Left colon (tissue), 2 donors: Measurements from ENCODE around the gene C11orf97. TPM values are rescaled to one million over a fixed set of nuclear protein-coding genes. Genes with fewer than 3 reads are reported as not detected.
"Not testable (repeated sequence)": the region's sequence is repeated elsewhere in the genome, so short reads cannot be mapped to it uniquely, and the experiment has no call there.

Source experiments
- ATAC-seq: fragments of 200-7000 bp; cut with Tn5 transposase; one replicate; pipeline ENCODE4 v1.9.1; 2020; ENCODE audit warnings: mild to moderate bottlenecking, moderate library complexity
- DNase-seq, 2 donors: peaks; one replicate each; pipeline ENCODE4 v3.0.0-alpha.2; 2020
- intact Hi-C, 2 donors: fragments of 100-400 bp; cut with DNase I in 1 of 2; cut with micrococcal nuclease in 1 of 2; formaldehyde crosslinking; loops; one replicate each; pipeline versions ENCODE4 v1.11.2 to v1.14.0; 2022; cut with DNase I, micrococcal nuclease
- long read RNA-seq: library from polyadenylated mRNA; unstranded; transcript quantifications from one replicate; pipeline ENCODE4 v2.0.0, GENCODE V29; 2021
- total RNA-seq, 2 donors: library from RNA; stranded (reverse); fragmentation: NEBNext Ultra II Directional; extraction: Animal tissue kit (Norgen Biotek cat#: 25700); gene quantifications; one replicate each; pipeline ENCODE4 v1.2.1, GENCODE V29; 2021
- donor health status: DM: no; HTN: no; CAD: no.
- donor health status: DM: yes; HTN: yes; CAD: no.

Gene C11orf97
- not detected for total RNA-seq
- long read RNA-seq = 0 reads

- ATAC-seq = peak; percentile 75
Observed at GRCh38 chr11:94511932-94512781, at the start of gene C11orf97. Gene C11orf97, plus strand, starts transcription at chr11:94512461. Its CDS starts 68 bp downstream, at chr11:94512529.

GRCh38 chr11:94469416-94469815, 42.8 kb upstream of the C11orf97 start:
- DNase-seq (no peak), ATAC-seq (no peak)
- intact Hi-C loops = no loop called here

More at GRCh38 chr11:94511932-94512781, at the start of gene C11orf97:
- peak; percentile 47 to 73 for DNase-seq
- intact Hi-C loops = no loop called here

GRCh38 chr11:94472916-94473799, 39.1 kb upstream of the C11orf97 start:
- DNase-seq (no peak), ATAC-seq (no peak)
- intact Hi-C loops = no loop called here

- intact Hi-C loops = no loop called here
- DNase-seq (no peak), ATAC-seq (no peak)
Observed at GRCh38 chr11:94477624-94478023, 34.6 kb upstream of the C11orf97 start.

GRCh38 chr11:94481342-94481741, 30.9 kb upstream of the C11orf97 start:
- ATAC-seq (no peak), DNase-seq (no peak)
- intact Hi-C loops = no loop called here

- ATAC-seq = no peak
- no peak for DNase-seq
- intact Hi-C loops = no loop called here
Observed at GRCh38 chr11:94486068-94486467, 26.2 kb upstream of the C11orf97 start.

GRCh38 chr11:94493281-94494125, 18.8 kb upstream of the C11orf97 start, which contains the start of the genes ANKRD49 and MRE11:
Gene ANKRD49, plus strand, starts transcription at chr11:94493984. Its CDS starts 2,710 bp downstream, at chr11:94496694.
Gene MRE11, minus strand, starts transcription at chr11:94493844. Its CDS starts 1,043 bp downstream, at chr11:94492801.
- peak; percentile 100 for ATAC-seq
- DNase-seq = peak; percentile 97
- intact Hi-C loops = no loop called here

- intact Hi-C loops = no loop called here
- no peak for DNase-seq
- ATAC-seq = peak; percentile 60
Observed at GRCh38 chr11:94494126-94494680, 18.1 kb upstream of the C11orf97 start.

GRCh38 chr11:94500181-94500580, 12.1 kb upstream of the C11orf97 start:
- DNase-seq (no peak), ATAC-seq (no peak)
- intact Hi-C loops = no loop called here

- ATAC-seq (no peak), DNase-seq (no peak)
- intact Hi-C loops = no loop called here
Observed at GRCh38 chr11:94501522-94501921, 10.7 kb upstream of the C11orf97 start.

- ATAC-seq (peak; percentile 66), DNase-seq (no peak)
- intact Hi-C loops = loop anchor here in 1 of 2 donors (5.0 kb wide), 1 partner anchor 607 kb away; no protein-coding TSS in a partner anchor
Observed at GRCh38 chr11:94504689-94505293, 7.5 kb upstream of the C11orf97 start.

- intact Hi-C loops = loop anchor here in 1 of 2 donors (5.0 kb wide), 1 partner anchor 609 kb away; no protein-coding TSS in a partner anchor
- DNase-seq, ATAC-seq: not testable (repeated sequence)
Observed at GRCh38 chr11:94506513-94506912, 5.7 kb upstream of the C11orf97 start.

- ATAC-seq (no peak), DNase-seq (no peak)
- intact Hi-C loops = loop anchor here in 1 of 2 donors (5.0 kb wide), 1 partner anchor 610 kb away; no protein-coding TSS in a partner anchor
Observed at GRCh38 chr11:94507485-94507884, 4.8 kb upstream of the C11orf97 start.

GRCh38 chr11:94513091-94513490, 830 bp downstream of the C11orf97 start:
- intact Hi-C loops = no loop called here
- ATAC-seq (peak; percentile 94), DNase-seq (peak in 1 of 2 donors; percentile 51)

- DNase-seq (no peak), ATAC-seq (no peak)
- intact Hi-C loops = loop anchor here in 1 of 2 donors (5.0 kb wide), 1 partner anchor 87 kb away; no protein-coding TSS in a partner anchor
Observed at GRCh38 chr11:94515398-94515797, 3.1 kb downstream of the C11orf97 start.

- intact Hi-C loops = loop anchor here in 1 of 2 donors (5.0 kb wide), 1 partner anchor 86 kb away; no protein-coding TSS in a partner anchor
- DNase-seq (no peak), ATAC-seq (no peak)
Observed at GRCh38 chr11:94516725-94517124, 4.5 kb downstream of the C11orf97 start.

GRCh38 chr11:94518300-94518699, 6.0 kb downstream of the C11orf97 start:
- DNase-seq (no peak), ATAC-seq (no peak)
- intact Hi-C loops = loop anchor here in 1 of 2 donors (5.0 kb wide), 1 partner anchor 84 kb away; no protein-coding TSS in a partner anchor
